ENCODE results near the gene ILF3.

ILF3 gene

GRCh38 chr19:10641248-10641647 lies 12.9 kb upstream of the ILF3 start:
- Histone ChIP-seq H3K9me3 (ENCODE audit: control insufficient read depth in 5 of 5, low read length in 5 of 5) (no peaks in the 10 kb centered on the region), H3K4me3 (ENCODE audit: low read depth in 1 of 5, low read length in 5 of 5) (no peak overlapping the region), H3K9ac (ENCODE audit: low read length in 5 of 5) (no peak overlapping the region), H3K27me3 (ENCODE audit: control insufficient read depth in 5 of 5, insufficient read depth in 4 of 5, low read length in 5 of 5) (no peaks in the 10 kb centered on the region), H3K36me3 (ENCODE audit: control insufficient read depth in 5 of 5, insufficient read depth in 5 of 5, low read length in 5 of 5) (peaks cover 0 to 69% (median 48%) of the 10 kb centered on the region in 5 donors), H3K27ac (ENCODE audit: low read depth, low read length) (no peak overlapping the region), H3K4me1 (ENCODE audit: control insufficient read depth in 5 of 5, insufficient read depth in 5 of 5, low read length in 5 of 5) (peaks cover 5 to 36% (median 28%) of the 10 kb centered on the region in 5 donors)

- Histone ChIP-seq H3K9me3 (ENCODE audit: control insufficient read depth in 5 of 5, low read length in 5 of 5) (no peaks in the 10 kb centered on the region), H3K9ac (ENCODE audit: low read length in 5 of 5) (no peak overlapping the region), H3K27me3 (ENCODE audit: control insufficient read depth in 5 of 5, insufficient read depth in 4 of 5, low read length in 5 of 5) (no peaks in the 10 kb centered on the region), H3K36me3 (ENCODE audit: control insufficient read depth in 5 of 5, insufficient read depth in 5 of 5, low read length in 5 of 5) (peaks cover 0 to 55% (median 34%) of the 10 kb centered on the region in 5 donors), H3K27ac (ENCODE audit: low read depth, low read length) (peak overlapping the region; percentile 9), H3K4me3 (ENCODE audit: low read depth in 1 of 5, low read length in 5 of 5) (no peak overlapping the region), H3K4me1 (ENCODE audit: control insufficient read depth in 5 of 5, insufficient read depth in 5 of 5, low read length in 5 of 5) (peaks cover 5 to 36% (median 28%) of the 10 kb centered on the region in 5 donors)
Measured at GRCh38 chr19:10642473-10643171, 11.5 kb upstream of the ILF3 start.

GRCh38 chr19:10643172-10643967 lies 10.8 kb upstream of the ILF3 start:
- Histone ChIP-seq H3K9ac (ENCODE audit: low read length in 5 of 5) (no peak overlapping the region), H3K27me3 (ENCODE audit: control insufficient read depth in 5 of 5, insufficient read depth in 4 of 5, low read length in 5 of 5) (no peaks in the 10 kb centered on the region), H3K9me3 (ENCODE audit: control insufficient read depth in 5 of 5, low read length in 5 of 5) (no peaks in the 10 kb centered on the region), H3K4me1 (ENCODE audit: control insufficient read depth in 5 of 5, insufficient read depth in 5 of 5, low read length in 5 of 5) (peaks cover 5 to 36% (median 28%) of the 10 kb centered on the region in 5 donors), H3K27ac (ENCODE audit: low read depth, low read length) (peak overlapping the region; percentile 9), H3K36me3 (ENCODE audit: control insufficient read depth in 5 of 5, insufficient read depth in 5 of 5, low read length in 5 of 5) (peaks cover 0 to 47% (median 28%) of the 10 kb centered on the region in 5 donors), H3K4me3 (ENCODE audit: low read depth in 1 of 5, low read length in 5 of 5) (no peak overlapping the region)

GRCh38 chr19:10643968-10644259 lies 10.2 kb upstream of the ILF3 start:
- Histone ChIP-seq H3K9ac (ENCODE audit: low read length in 5 of 5) (peak overlapping the region in 1 of 5 donors; percentile 6), H3K27ac (ENCODE audit: low read depth, low read length) (peak overlapping the region; percentile 9), H3K27me3 (ENCODE audit: control insufficient read depth in 5 of 5, insufficient read depth in 4 of 5, low read length in 5 of 5) (no peaks in the 10 kb centered on the region)

GRCh38 chr19:10644260-10645007 lies 9.7 kb upstream of the ILF3 start:
- no peak overlapping the region for H3K4me3 ChIP-seq (ENCODE audit: low read depth in 1 of 5, low read length in 5 of 5)
- peak overlapping the region in 2 of 5 donors; percentile 6 to 30 for H3K9ac ChIP-seq (ENCODE audit: low read length in 5 of 5)
- H3K36me3 ChIP-seq (ENCODE audit: control insufficient read depth in 5 of 5, insufficient read depth in 5 of 5, low read length in 5 of 5), result peaks cover 0 to 39% (median 22%) of the 10 kb centered on the region in 5 donors
- H3K27ac ChIP-seq (ENCODE audit: low read depth, low read length), result peak overlapping the region; percentile 9
- no peaks in the 10 kb centered on the region for H3K27me3 ChIP-seq (ENCODE audit: control insufficient read depth in 5 of 5, insufficient read depth in 4 of 5, low read length in 5 of 5)
- H3K4me1 ChIP-seq (ENCODE audit: control insufficient read depth in 5 of 5, insufficient read depth in 5 of 5, low read length in 5 of 5), result peaks cover 5 to 32% (median 25%) of the 10 kb centered on the region in 5 donors
- H3K9me3 ChIP-seq (ENCODE audit: control insufficient read depth in 5 of 5, low read length in 5 of 5), result no peaks in the 10 kb centered on the region

More at GRCh38 chr19:10643968-10644259, 10.2 kb upstream of the ILF3 start:
- H3K9me3 ChIP-seq (ENCODE audit: control insufficient read depth in 5 of 5, low read length in 5 of 5), result no peaks in the 10 kb centered on the region
- H3K4me1 ChIP-seq (ENCODE audit: control insufficient read depth in 5 of 5, insufficient read depth in 5 of 5, low read length in 5 of 5), result peaks cover 5 to 36% (median 28%) of the 10 kb centered on the region in 5 donors
- peaks cover 0 to 44% (median 27%) of the 10 kb centered on the region in 5 donors for H3K36me3 ChIP-seq (ENCODE audit: control insufficient read depth in 5 of 5, insufficient read depth in 5 of 5, low read length in 5 of 5)
- H3K4me3 ChIP-seq (ENCODE audit: low read depth in 1 of 5, low read length in 5 of 5), result no peak overlapping the region

- Histone ChIP-seq H3K36me3 (ENCODE audit: control insufficient read depth in 5 of 5, insufficient read depth in 5 of 5, low read length in 5 of 5) (peaks cover 0 to 22% (median 13%) of the 10 kb centered on the region in 5 donors), H3K4me3 (ENCODE audit: low read depth in 1 of 5, low read length in 5 of 5) (no peak overlapping the region), H3K9me3 (ENCODE audit: control insufficient read depth in 5 of 5, low read length in 5 of 5) (no peaks in the 10 kb centered on the region), H3K9ac (ENCODE audit: low read length in 5 of 5) (no peak overlapping the region), H3K27me3 (ENCODE audit: control insufficient read depth in 5 of 5, insufficient read depth in 4 of 5, low read length in 5 of 5) (no peaks in the 10 kb centered on the region), H3K4me1 (ENCODE audit: control insufficient read depth in 5 of 5, insufficient read depth in 5 of 5, low read length in 5 of 5) (peaks cover 5 to 28% (median 18%) of the 10 kb centered on the region in 5 donors), H3K27ac (ENCODE audit: low read depth, low read length) (no peak overlapping the region)
Measured at GRCh38 chr19:10646456-10647159, 7.5 kb upstream of the ILF3 start.

GRCh38 chr19:10648360-10648759 lies 5.8 kb upstream of the ILF3 start:
- H3K4me3 ChIP-seq (ENCODE audit: low read depth in 1 of 5, low read length in 5 of 5), result no peak overlapping the region
- H3K36me3 ChIP-seq (ENCODE audit: control insufficient read depth in 5 of 5, insufficient read depth in 5 of 5, low read length in 5 of 5), result peaks cover 0 to 5% (median 3%) of the 10 kb centered on the region in 5 donors
- H3K27ac ChIP-seq (ENCODE audit: low read depth, low read length), result no peak overlapping the region
- H3K9me3 ChIP-seq (ENCODE audit: control insufficient read depth in 5 of 5, low read length in 5 of 5), result no peaks in the 10 kb centered on the region
- no peaks in the 10 kb centered on the region for H3K27me3 ChIP-seq (ENCODE audit: control insufficient read depth in 5 of 5, insufficient read depth in 4 of 5, low read length in 5 of 5)
- H3K4me1 ChIP-seq (ENCODE audit: control insufficient read depth in 5 of 5, insufficient read depth in 5 of 5, low read length in 5 of 5), result peaks cover 5 to 32% (median 27%) of the 10 kb centered on the region in 5 donors
- H3K9ac ChIP-seq (ENCODE audit: low read length in 5 of 5), result no peak overlapping the region

- no peaks in the 10 kb centered on the region for H3K27me3 ChIP-seq (ENCODE audit: control insufficient read depth in 5 of 5, insufficient read depth in 4 of 5, low read length in 5 of 5)
- no peak overlapping the region for H3K27ac ChIP-seq (ENCODE audit: low read depth, low read length)
- no peak overlapping the region for H3K4me3 ChIP-seq (ENCODE audit: low read depth in 1 of 5, low read length in 5 of 5)
- H3K36me3 ChIP-seq (ENCODE audit: control insufficient read depth in 5 of 5, insufficient read depth in 5 of 5, low read length in 5 of 5), result peaks cover 0 to 2% (median 0%) of the 10 kb centered on the region in 5 donors
- peaks cover 8 to 37% (median 29%) of the 10 kb centered on the region in 5 donors for H3K4me1 ChIP-seq (ENCODE audit: control insufficient read depth in 5 of 5, insufficient read depth in 5 of 5, low read length in 5 of 5)
- no peak overlapping the region for H3K9ac ChIP-seq (ENCODE audit: low read length in 5 of 5)
- no peaks in the 10 kb centered on the region for H3K9me3 ChIP-seq (ENCODE audit: control insufficient read depth in 5 of 5, low read length in 5 of 5)
Measured at GRCh38 chr19:10651851-10652250, 2.3 kb upstream of the ILF3 start.

- H3K4me1 ChIP-seq (ENCODE audit: control insufficient read depth in 5 of 5, insufficient read depth in 5 of 5, low read length in 5 of 5), result peaks cover 8 to 40% (median 32%) of the 10 kb centered on the region in 5 donors
- H3K27ac ChIP-seq (ENCODE audit: low read depth, low read length), result peak overlapping the region; percentile 93
- H3K9me3 ChIP-seq (ENCODE audit: control insufficient read depth in 5 of 5, low read length in 5 of 5), result no peaks in the 10 kb centered on the region
- no peaks in the 10 kb centered on the region for H3K27me3 ChIP-seq (ENCODE audit: control insufficient read depth in 5 of 5, insufficient read depth in 4 of 5, low read length in 5 of 5)
- H3K9ac ChIP-seq (ENCODE audit: low read length in 5 of 5), result peak overlapping the region; percentile 92 to 99 (median 96)
- peak overlapping the region; percentile 90 to 99 (median 96) for H3K4me3 ChIP-seq (ENCODE audit: low read depth in 1 of 5, low read length in 5 of 5)
- H3K36me3 ChIP-seq (ENCODE audit: control insufficient read depth in 5 of 5, insufficient read depth in 5 of 5, low read length in 5 of 5), result peaks cover 0 to 2% (median 0%) of the 10 kb centered on the region in 5 donors
Measured at GRCh38 chr19:10653482-10653731, 739 bp upstream of the ILF3 start.
